Uterus (tissue), 4 donors: ENCODE measurements around the gene ACTRT2. TPM values are rescaled to one million over a fixed set of nuclear protein-coding genes. Genes with fewer than 3 reads are reported as not detected.

Experiments
- DNase-seq, 2 donors: peaks; one replicate each; pipeline ENCODE4 v3.0.0-alpha.2; 2019 to 2020
- H3K27ac ChIP-seq, 2 donors: fragments of 200-600 bp; sonication (generic); 1 replicate in 1 of 2; 2 replicates in 1 of 2; pipeline ENCODE4 v1.5.1; 2016 to 2018
- H3K27me3 ChIP-seq, 2 donors: fragments of 200-600 bp; sonication (generic); one replicate each; pipeline ENCODE4 v1.5.1; 2018 to 2019; ENCODE audit warnings: control low read depth in 1 of 2
- H3K36me3 ChIP-seq, 2 donors: fragments of 200-600 bp; sonication (generic); one replicate each; pipeline ENCODE4 v1.5.1; 2019; ENCODE audit warnings: control low read depth in 1 of 2
- H3K4me1 ChIP-seq, 2 donors: fragments of 200-600 bp; sonication (generic); one replicate each; pipeline ENCODE4 v1.5.1; 2018 to 2019; ENCODE audit warnings: control low read depth in 1 of 2
- H3K4me3 ChIP-seq, 2 donors: fragments of 200-600 bp; sonication (generic); 1 replicate in 1 of 2; 2 replicates in 1 of 2; pipeline ENCODE4 v1.5.1; 2018 to 2019; ENCODE audit warnings: mild to moderate bottlenecking in 1 of 2
- H3K9me3 ChIP-seq, 2 donors: fragments of 200-600 bp; sonication (generic); one replicate each; pipeline ENCODE4 v1.5.1; 2019; ENCODE audit warnings: control low read depth in 1 of 2
- POLR2A ChIP-seq, 2 donors: fragments of 450-650 bp; IDR thresholded peaks; one replicate each; pipeline ENCODE4 v1.6.1; 2016; ENCODE audit warnings: antibody characterized with exemption in 2 of 2, mild to moderate bottlenecking in 1 of 2, moderate library complexity in 1 of 2
- intact Hi-C: fragments of 100-400 bp; cut with DNase I; formaldehyde crosslinking; loops from one replicate; pipeline ENCODE4 v1.15.1; 2023; ENCODE audit warnings: low total_unique reads
- total RNA-seq, 4 donors: library from RNA; depleted of rRNA in 3 of 4; stranded (reverse); fragments of >200 nt in 3 of 4; gene quantifications; one replicate each; pipeline versions ENCODE4 v1.1.0 to v1.2.4, GENCODE V29; 2014 to 2023
- TF ChIP-seq, protein P1 (sequence below), 4 experiments: fragments of 200-600 bp in 2 of 4; fragments of 450-650 bp in 2 of 4; sonication (generic) in 2 of 4; IDR thresholded peaks; one replicate each; pipeline ENCODE4 v1.5.1; 2016 to 2019; ENCODE audit warnings: antibody characterized with exemption in 4 of 4, mild to moderate bottlenecking in 2 of 4, moderate library complexity in 1 of 4
- donor health status: DM: yes; HTN: yes; CAD: no.

Gene ACTRT2
- total RNA-seq, 4 donors from 2014 or later, result not detected

DNA sequence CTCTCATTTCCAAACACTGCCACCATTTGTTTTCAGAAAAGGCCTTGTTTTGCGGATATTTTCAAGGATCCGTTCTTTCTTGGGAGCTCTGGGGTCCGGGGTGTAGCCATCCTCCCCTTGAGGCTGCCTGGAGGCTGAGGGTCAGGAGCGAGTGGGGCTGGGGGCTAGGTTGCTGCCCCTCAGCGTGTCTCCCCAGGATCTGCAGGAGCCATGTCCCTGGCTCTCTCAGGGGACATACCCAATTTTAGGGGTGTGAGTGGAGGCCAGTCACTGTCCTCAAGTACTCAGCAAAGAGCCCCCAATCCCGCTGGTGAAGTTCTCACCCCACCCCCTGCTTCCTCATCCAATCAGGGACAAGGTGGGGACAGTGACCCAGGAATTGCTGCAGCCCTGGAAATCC lies 32.7 kb downstream of the ACTRT2 start:
- intact Hi-C loops, result no loop called here
- TF ChIP-seq POLR2A (IDR thresholded peaks at IDR 0.05), result no peak
- TF ChIP-seq, protein P1, sequence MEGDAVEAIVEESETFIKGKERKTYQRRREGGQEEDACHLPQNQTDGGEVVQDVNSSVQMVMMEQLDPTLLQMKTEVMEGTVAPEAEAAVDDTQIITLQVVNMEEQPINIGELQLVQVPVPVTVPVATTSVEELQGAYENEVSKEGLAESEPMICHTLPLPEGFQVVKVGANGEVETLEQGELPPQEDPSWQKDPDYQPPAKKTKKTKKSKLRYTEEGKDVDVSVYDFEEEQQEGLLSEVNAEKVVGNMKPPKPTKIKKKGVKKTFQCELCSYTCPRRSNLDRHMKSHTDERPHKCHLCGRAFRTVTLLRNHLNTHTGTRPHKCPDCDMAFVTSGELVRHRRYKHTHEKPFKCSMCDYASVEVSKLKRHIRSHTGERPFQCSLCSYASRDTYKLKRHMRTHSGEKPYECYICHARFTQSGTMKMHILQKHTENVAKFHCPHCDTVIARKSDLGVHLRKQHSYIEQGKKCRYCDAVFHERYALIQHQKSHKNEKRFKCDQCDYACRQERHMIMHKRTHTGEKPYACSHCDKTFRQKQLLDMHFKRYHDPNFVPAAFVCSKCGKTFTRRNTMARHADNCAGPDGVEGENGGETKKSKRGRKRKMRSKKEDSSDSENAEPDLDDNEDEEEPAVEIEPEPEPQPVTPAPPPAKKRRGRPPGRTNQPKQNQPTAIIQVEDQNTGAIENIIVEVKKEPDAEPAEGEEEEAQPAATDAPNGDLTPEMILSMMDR (IDR thresholded peaks at IDR 0.05), result no peak
- no peak for DNase-seq

DNA sequence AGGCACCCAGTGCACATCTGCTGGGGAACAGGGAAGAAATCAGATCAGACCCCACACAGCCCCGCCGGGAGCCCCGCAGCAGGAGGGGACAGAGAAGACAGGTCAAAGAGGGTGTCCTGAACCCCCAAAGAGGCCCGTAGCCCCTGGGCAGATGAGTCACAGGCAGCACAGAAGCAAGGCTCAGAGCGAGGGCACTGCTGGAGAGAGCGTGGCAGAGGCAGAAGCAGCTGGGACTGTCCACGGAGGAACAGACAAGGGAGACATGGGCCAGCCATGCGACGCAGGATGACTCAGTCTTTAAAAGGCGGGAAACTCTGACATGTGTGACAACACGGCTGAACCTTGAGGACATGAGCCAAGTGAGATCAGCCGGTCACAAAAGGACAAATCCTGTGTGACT lies 33.2 kb downstream of the ACTRT2 start:
- Histone ChIP-seq H3K4me3 (no peak overlapping the region), H3K36me3 (no peaks in the 10 kb centered on the region), H3K4me1 (no peaks in the 10 kb centered on the region), H3K9me3 (no peaks in the 10 kb centered on the region), H3K27me3 (no peaks in the 10 kb centered on the region), H3K27ac (no peak overlapping the region)
- TF ChIP-seq, protein P1 (IDR thresholded peaks at IDR 0.05), result no peak
- no peak for TF ChIP-seq POLR2A (IDR thresholded peaks at IDR 0.05)
- intact Hi-C loops, result no loop called here
- no peak for DNase-seq

More for the DNA sequence above, 32.7 kb downstream of the ACTRT2 start:
- H3K27me3 ChIP-seq, result no peaks in the 10 kb centered on the region
- no peak overlapping the region for H3K4me3 ChIP-seq
- H3K27ac ChIP-seq, result no peak overlapping the region
- H3K9me3 ChIP-seq, result no peaks in the 10 kb centered on the region
- H3K36me3 ChIP-seq, result no peaks in the 10 kb centered on the region
- H3K4me1 ChIP-seq, result no peaks in the 10 kb centered on the region

DNA sequence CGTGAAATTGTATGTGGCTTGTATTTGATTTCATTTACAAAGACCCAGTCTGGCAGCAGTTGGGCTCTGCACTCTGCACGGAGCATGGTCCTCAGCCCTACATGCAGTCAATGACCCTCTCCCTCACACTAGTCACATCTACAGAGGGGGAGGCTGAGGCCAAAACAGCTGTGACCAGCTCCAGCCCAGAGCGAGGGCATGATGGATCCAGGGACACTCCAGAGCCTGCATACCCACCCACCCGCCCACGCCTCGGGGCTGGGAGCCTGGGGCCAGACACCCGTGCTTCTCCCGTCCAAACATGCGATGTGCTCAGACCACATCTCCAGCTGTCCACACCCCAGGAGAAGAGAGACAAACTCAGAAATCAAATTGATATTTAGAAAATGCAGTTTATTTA lies 33.8 kb downstream of the ACTRT2 start:
- DNase-seq, result no peak
- no peaks in the 10 kb centered on the region for H3K36me3 ChIP-seq
- H3K27ac ChIP-seq, result no peak overlapping the region
- no peak overlapping the region for H3K4me3 ChIP-seq
- TF ChIP-seq POLR2A (IDR thresholded peaks at IDR 0.05), result no peak
- TF ChIP-seq, protein P1 (IDR thresholded peaks at IDR 0.05), result no peak
- intact Hi-C loops, result no loop called here
- no peaks in the 10 kb centered on the region for H3K27me3 ChIP-seq
- H3K9me3 ChIP-seq, result no peaks in the 10 kb centered on the region
- no peaks in the 10 kb centered on the region for H3K4me1 ChIP-seq

DNA sequence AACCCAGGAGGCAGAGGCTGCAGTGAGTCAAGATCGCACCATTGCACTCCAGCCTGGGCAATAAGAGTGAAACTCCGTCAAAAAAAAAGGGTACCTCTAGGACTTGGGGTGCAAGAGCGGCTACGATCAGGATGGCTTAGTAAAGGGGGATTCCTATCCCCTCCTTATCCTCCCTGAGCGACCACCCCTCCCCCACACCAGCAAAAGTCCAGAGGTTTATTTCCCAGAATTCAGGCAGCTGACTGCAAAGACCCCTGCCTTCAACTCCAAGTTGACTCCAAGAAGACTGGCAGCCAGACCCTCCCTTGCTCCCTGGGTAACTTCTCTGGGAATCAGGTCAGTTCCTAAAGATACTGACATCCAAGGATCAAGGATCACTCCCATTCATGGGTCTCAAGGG lies 35.4 kb downstream of the ACTRT2 start:
- no peaks in the 10 kb centered on the region for H3K27me3 ChIP-seq
- intact Hi-C loops, result no loop called here

DNA sequence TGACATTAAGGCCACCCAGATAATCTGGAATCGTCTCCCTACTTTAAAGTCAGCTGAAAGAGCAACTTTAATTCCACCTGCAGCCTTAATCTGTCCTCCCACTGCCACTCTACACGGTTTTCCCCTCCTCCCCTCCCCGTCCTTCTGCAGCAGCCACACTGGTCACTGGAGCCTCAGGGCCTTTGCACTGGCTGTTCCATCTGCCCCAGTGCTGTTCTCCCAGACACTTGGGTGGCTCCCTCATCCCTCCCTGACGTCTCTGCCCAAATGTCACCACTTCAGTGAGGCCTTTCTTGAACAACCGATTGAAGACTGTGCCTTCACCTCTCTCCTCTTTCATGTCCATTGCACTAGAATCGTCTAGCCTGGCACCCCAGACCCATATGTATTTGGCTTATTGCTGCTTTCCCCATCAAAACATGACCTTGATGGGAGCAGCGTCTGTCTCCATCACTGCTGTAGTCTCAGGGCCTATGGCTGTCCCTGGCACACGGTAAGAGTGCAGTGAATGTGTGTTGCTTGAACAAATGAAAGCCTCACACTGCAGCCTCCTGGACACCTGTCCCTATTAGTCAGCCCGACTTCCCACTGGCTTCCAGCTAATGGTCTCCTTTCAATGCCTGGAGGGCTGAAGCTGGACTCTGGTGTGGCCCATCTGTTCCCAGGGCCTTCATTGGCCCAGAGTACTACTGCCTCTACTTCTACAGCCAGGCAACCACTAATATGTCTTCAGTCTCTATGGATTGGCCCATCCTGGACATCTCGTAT lies 37.2 kb downstream of the ACTRT2 start:
- Histone ChIP-seq H3K4me3 (no peak overlapping the region), H3K36me3 (no peaks in the 10 kb centered on the region), H3K4me1 (peaks cover 0 to under 1% of the 10 kb centered on the region in 2 donors), H3K9me3 (no peaks in the 10 kb centered on the region), H3K27ac (no peak overlapping the region), H3K27me3 (peaks cover 11 to 16% of the 10 kb centered on the region in 2 donors)
- TF ChIP-seq, protein P1 (IDR thresholded peaks at IDR 0.05), result no peak
- TF ChIP-seq POLR2A (IDR thresholded peaks at IDR 0.05), result no peak
- no peak for DNase-seq
- intact Hi-C loops, result no loop called here

More for the DNA sequence above, 35.4 kb downstream of the ACTRT2 start:
- Histone ChIP-seq H3K27ac (no peak overlapping the region), H3K36me3 (no peaks in the 10 kb centered on the region), H3K4me3 (no peak overlapping the region), H3K9me3 (no peaks in the 10 kb centered on the region), H3K4me1 (no peaks in the 10 kb centered on the region)
- TF ChIP-seq, protein P1 (IDR thresholded peaks at IDR 0.05), result no peak
- no peak for TF ChIP-seq POLR2A (IDR thresholded peaks at IDR 0.05)
- no peak for DNase-seq
